Ureter (tissue), 1 donor: Measurements from ENCODE around the gene SERPINA6. TPM values are rescaled to one million over a fixed set of nuclear protein-coding genes. Genes with fewer than 3 reads are reported as not detected.
"Not testable (repeated sequence)": the region's sequence is repeated elsewhere in the genome, so short reads cannot be mapped to it uniquely, and the experiment has no call there.

Experiments used
- DNase-seq: peaks from one replicate; pipeline ENCODE4 v3.0.0-alpha.2; 2020; ENCODE audit warnings: low spot score
- total RNA-seq: library from RNA; stranded (reverse); gene quantifications from one replicate; pipeline ENCODE4 v1.2.4, GENCODE V29; 2023
- donor health status: DM: yes; HTN: yes; CAD: no.

SERPINA6 gene
- total RNA-seq, 1 donor from 2014 or later: not detected

GRCh38 chr14:94292872-94293577 lies 30.1 kb downstream of the SERPINA6 start, which contains the start of gene SERPINA10:
TSS of gene SERPINA10 (minus strand) at chr14:94293268. CDS start at chr14:94290593, 2,675 bp downstream.
- DNase-seq: no peak

GRCh38 chr14:94292526-94292871 lies 30.6 kb downstream of the SERPINA6 start:
- no peak for DNase-seq

- DNase-seq: no peak
Observed at GRCh38 chr14:94291906-94292525, 31.1 kb downstream of the SERPINA6 start.

GRCh38 chr14:94291159-94291905 lies 31.8 kb downstream of the SERPINA6 start:
- DNase-seq: no peak

GRCh38 chr14:94290197-94290596 lies 32.9 kb downstream of the SERPINA6 start:
- DNase-seq: no peak

GRCh38 chr14:94288610-94289465 lies 34.3 kb downstream of the SERPINA6 start:
- no peak for DNase-seq

- no peak for DNase-seq
Observed at GRCh38 chr14:94285158-94285557, 38.0 kb downstream of the SERPINA6 start.

- no peak for DNase-seq
Observed at GRCh38 chr14:94284221-94284620, 38.9 kb downstream of the SERPINA6 start.

GRCh38 chr14:94282991-94283723 lies 40.0 kb downstream of the SERPINA6 start:
- DNase-seq: no peak

GRCh38 chr14:94278731-94279130 lies 44.4 kb downstream of the SERPINA6 start:
- no peak for DNase-seq

GRCh38 chr14:94276898-94277561 lies 46.1 kb downstream of the SERPINA6 start:
- not testable (repeated sequence) for DNase-seq

- no peak for DNase-seq
Observed at GRCh38 chr14:94269156-94269555, 54.0 kb downstream of the SERPINA6 start.

GRCh38 chr14:94268582-94268981 lies 54.6 kb downstream of the SERPINA6 start:
- not testable (repeated sequence) for DNase-seq

GRCh38 chr14:94267352-94267751 lies 55.8 kb downstream of the SERPINA6 start:
- no peak for DNase-seq

- DNase-seq: not testable (repeated sequence)
Observed at GRCh38 chr14:94264195-94264594, 58.9 kb downstream of the SERPINA6 start.

Other genes starting within 250 kb of the SERPINA6 start
- 191 TPM for gene DDX24, start 242.1 kb downstream of the SERPINA6 start, total RNA-seq
- 9.4 TPM for gene IFI27L1, start 242.0 kb downstream of the SERPINA6 start, total RNA-seq
- 62.6 TPM for gene IFI27, start 212.6 kb downstream of the SERPINA6 start, total RNA-seq
- gene IFI27L2, start 193.7 kb downstream of the SERPINA6 start, total RNA-seq: 29.1 TPM
- gene PPP4R4, start 149.0 kb downstream of the SERPINA6 start, total RNA-seq: 0.60 TPM
- gene SERPINA10, start 30.1 kb downstream of the SERPINA6 start, total RNA-seq: not detected
- gene SERPINA2, start 43.4 kb upstream of the SERPINA6 start, total RNA-seq: not detected
- gene SERPINA1, start 65.3 kb upstream of the SERPINA6 start, total RNA-seq: 13.8 TPM
- gene SERPINA11, start 129.5 kb upstream of the SERPINA6 start, total RNA-seq: not detected
- gene SERPINA9, start 152.9 kb upstream of the SERPINA6 start, total RNA-seq: not detected
- not detected for gene SERPINA12, start 186.1 kb upstream of the SERPINA6 start, total RNA-seq
- gene SERPINA4, start 238.1 kb upstream of the SERPINA6 start, total RNA-seq: not detected